A673 (cell line): ENCODE data around the gene MAP4. TPM values are rescaled to one million over a fixed set of nuclear protein-coding genes. Genes with fewer than 3 reads are reported as not detected.

Experiments used
- BruUV-seq: library from RNA; stranded (reverse); fragments of 400-500 nt; replicated peaks from 2 replicates; lab custom pipeline; 2021; lab: Mats Ljungman, UMichigan
- CTCF ChIA-PET: fragments of 300-600 bp; sonication (Branson Sonifier 250); formaldehyde crosslinking; loops from one replicate; lab custom pipeline; 2022; ENCODE audit warnings: antibody characterized with exemption; lab: Charles Lee
- POLR2A ChIA-PET: fragments of 300-600 bp; sonication (Branson Sonifier 250); formaldehyde crosslinking; loops from one replicate; lab custom pipeline; 2022; ENCODE audit warnings: antibody characterized with exemption; ENCODE audit not compliant: low non-redundant PET; lab: Charles Lee
- DNase-seq: peaks from one replicate; pipeline ENCODE4 v3.0.0-alpha.2; 2015; ENCODE audit warnings: low spot score
- H3K27ac ChIP-seq: fragments of 200-600 bp; sonication (generic); 2 replicates; pipeline ENCODE4 v1.5.1; 2016; ENCODE audit warnings: mixed run types, low read depth, mild to moderate bottlenecking, mixed read lengths, antibody characterized with exemption, low read length; ENCODE audit not compliant: poor library complexity, severe bottlenecking
- H3K27me3 ChIP-seq: fragments of 200-600 bp; sonication (generic); replicated peaks from 2 replicates; pipeline ENCODE4 v1.6.1; 2017; ENCODE audit warnings: mixed run types, low read depth, mild to moderate bottlenecking, mixed read lengths, antibody characterized with exemption, low read length; ENCODE audit not compliant: insufficient read depth, poor library complexity
- H3K36me3 ChIP-seq: fragments of 200-600 bp; sonication (generic); 2 replicates; pipeline ENCODE4 v1.6.1; 2016; ENCODE audit warnings: mixed run types, mild to moderate bottlenecking, mixed read lengths, antibody characterized with exemption, low read length; ENCODE audit not compliant: insufficient read depth, poor library complexity, severe bottlenecking
- H3K4me1 ChIP-seq: fragments of 200-600 bp; sonication (generic); 2 replicates; pipeline ENCODE4 v1.6.1; 2017; ENCODE audit warnings: mixed run types, mild to moderate bottlenecking, mixed read lengths, antibody characterized with exemption, low read length; ENCODE audit not compliant: insufficient read depth, poor library complexity, severe bottlenecking
- H3K4me3 ChIP-seq: fragments of 200-600 bp; sonication (generic); 2 replicates; pipeline ENCODE4 v1.5.1; 2016; ENCODE audit warnings: low read depth, mixed run types, mild to moderate bottlenecking, mixed read lengths, low read length; ENCODE audit not compliant: poor library complexity, severe bottlenecking
- H3K9me3 ChIP-seq: fragments of 200-600 bp; sonication (generic); 2 replicates; pipeline ENCODE4 v1.6.1; 2016; ENCODE audit warnings: mixed run types, low read depth, mild to moderate bottlenecking, mixed read lengths, antibody characterized with exemption, low read length; ENCODE audit not compliant: poor library complexity, severe bottlenecking
- EZH2 ChIP-seq: fragments of 200-600 bp; sonication (generic); IDR thresholded peaks from 2 replicates; pipeline ENCODE4 v1.6.1; 2017; ENCODE audit warnings: borderline replicate concordance, low read depth, mild to moderate bottlenecking, mixed read lengths, antibody characterized with exemption, low read length; ENCODE audit not compliant: poor library complexity, severe bottlenecking
- intact Hi-C: fragments of 100-400 bp; cut with micrococcal nuclease; formaldehyde crosslinking; loops from one replicate; pipeline ENCODE4 v1.10.0; 2022; ENCODE audit not compliant: unreplicated experiment
- total RNA-seq: library from RNA; stranded (reverse); gene quantifications from 2 replicates; pipeline ENCODE4 v1.2.3, GENCODE V29; 2021
- TF ChIP-seq, protein P1 (sequence below): fragments of 300-800, 200-600 bp; sonication (generic); conservative IDR thresholded peaks from 2 replicates; pipeline ENCODE4 v1.5.1; 2017; ENCODE audit warnings: low read depth, mild to moderate bottlenecking, antibody characterized with exemption, low read length, moderate library complexity, mixed read lengths

MAP4 gene
- total RNA-seq, 1 experiment from 2014 or later = 105 TPM

DNA sequence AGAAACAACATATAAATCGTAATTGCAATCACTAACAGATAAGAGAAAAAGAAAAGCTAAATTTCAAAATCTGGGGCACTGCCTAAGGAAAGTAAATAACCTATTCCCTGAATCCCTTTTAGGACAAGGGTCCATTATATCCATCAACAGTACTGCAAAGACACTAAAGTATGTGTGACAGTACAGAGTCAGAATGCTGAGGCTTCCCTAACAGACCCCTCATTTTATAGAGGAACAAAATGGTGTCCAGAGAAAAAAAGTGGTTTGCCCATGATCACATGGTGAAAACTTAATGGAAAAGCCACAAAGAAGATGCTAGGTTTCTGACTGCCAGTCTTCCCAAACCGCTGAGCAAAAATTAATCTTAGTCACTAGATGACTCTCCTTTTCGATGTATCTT, 119.5 kb downstream of the MAP4 start:
- Histone ChIP-seq H3K9me3 (no peaks in the 10 kb centered on the region), H3K27me3 (no peaks in the 10 kb centered on the region), H3K4me1 (peaks cover 5% of the 10 kb centered on the region), H3K27ac (no peak overlapping the region), H3K4me3 (no peak overlapping the region), H3K36me3 (no peaks in the 10 kb centered on the region)
- POLR2A ChIA-PET = no interaction called here
- intact Hi-C loops = no loop called here
- no peak for DNase-seq
- TF ChIP-seq EZH2 = no peak
- TF ChIP-seq, protein P1, sequence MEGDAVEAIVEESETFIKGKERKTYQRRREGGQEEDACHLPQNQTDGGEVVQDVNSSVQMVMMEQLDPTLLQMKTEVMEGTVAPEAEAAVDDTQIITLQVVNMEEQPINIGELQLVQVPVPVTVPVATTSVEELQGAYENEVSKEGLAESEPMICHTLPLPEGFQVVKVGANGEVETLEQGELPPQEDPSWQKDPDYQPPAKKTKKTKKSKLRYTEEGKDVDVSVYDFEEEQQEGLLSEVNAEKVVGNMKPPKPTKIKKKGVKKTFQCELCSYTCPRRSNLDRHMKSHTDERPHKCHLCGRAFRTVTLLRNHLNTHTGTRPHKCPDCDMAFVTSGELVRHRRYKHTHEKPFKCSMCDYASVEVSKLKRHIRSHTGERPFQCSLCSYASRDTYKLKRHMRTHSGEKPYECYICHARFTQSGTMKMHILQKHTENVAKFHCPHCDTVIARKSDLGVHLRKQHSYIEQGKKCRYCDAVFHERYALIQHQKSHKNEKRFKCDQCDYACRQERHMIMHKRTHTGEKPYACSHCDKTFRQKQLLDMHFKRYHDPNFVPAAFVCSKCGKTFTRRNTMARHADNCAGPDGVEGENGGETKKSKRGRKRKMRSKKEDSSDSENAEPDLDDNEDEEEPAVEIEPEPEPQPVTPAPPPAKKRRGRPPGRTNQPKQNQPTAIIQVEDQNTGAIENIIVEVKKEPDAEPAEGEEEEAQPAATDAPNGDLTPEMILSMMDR = no peak
- CTCF ChIA-PET = no interaction called here
- BruUV-seq = no TSS peak

DNA sequence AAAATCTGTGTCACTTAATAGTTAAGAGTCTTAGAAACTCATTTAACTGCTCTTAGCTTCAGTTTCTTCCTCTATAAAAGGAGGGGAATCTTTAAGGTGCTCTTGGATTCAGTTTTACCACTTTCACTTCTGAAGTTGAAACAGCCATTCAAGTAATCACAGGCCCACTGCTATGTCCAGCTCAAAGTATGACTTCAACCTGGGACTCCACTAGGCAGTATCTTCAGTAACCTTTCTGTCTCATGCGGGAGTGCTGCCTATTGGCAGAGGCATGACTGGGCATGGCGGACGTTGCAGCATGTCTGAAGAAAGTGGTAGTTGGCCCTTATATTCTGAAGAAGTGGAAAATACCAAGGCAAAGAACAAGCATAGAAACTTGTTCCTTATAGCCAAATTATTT, 121.0 kb downstream of the MAP4 start:
- DNase-seq = no peak
- Histone ChIP-seq H3K4me3 (no peak overlapping the region), H3K9me3 (no peaks in the 10 kb centered on the region), H3K36me3 (no peaks in the 10 kb centered on the region), H3K27ac (no peak overlapping the region), H3K27me3 (no peaks in the 10 kb centered on the region), H3K4me1 (peaks cover 15% of the 10 kb centered on the region)
- CTCF ChIA-PET = no interaction called here
- POLR2A ChIA-PET = no interaction called here
- intact Hi-C loops = no loop called here
- no TSS peak for BruUV-seq
- TF ChIP-seq, protein P1 = no peak
- TF ChIP-seq EZH2 = no peak

DNA sequence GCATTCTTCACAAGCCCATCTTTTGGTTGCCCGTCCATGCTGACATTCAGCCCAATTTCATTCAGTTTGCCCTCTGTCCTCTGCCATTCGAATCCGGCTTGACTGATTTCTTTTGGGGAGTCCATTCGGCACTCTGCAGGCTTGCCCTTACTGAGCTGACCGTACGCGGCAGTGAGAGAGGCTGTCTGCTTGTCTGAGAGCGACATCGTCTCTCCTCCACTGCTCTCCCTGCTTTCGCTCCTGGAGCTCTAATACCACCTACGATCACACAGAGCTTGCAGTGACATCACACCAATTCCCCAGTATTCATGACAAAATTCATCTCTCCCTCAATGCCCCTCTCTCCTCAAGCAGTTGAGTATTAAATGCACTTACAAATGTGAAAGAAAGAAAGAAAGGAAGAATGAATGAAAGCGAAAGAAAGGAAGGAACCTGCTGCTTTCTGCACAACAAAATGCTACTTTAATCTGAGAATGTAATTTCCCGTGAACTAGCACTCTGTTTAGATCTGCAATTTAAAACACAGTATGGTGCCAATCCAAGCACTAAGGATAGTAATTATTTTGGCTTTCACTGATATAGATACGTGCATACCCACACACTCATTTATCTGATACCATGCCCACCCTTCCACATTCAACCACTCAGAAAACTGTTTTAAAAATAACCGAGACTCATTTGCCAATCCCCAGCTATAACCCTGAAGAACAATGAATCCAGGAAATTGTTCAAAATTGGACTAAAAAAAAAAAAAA, 123.8 kb downstream of the MAP4 start:
- H3K4me3 ChIP-seq = peak overlapping the region; percentile 31

More for the DNA sequence above, 123.8 kb downstream of the MAP4 start:
- ChIA-PET POLR2A (no interaction called here), CTCF (interaction anchor here (1.3 kb wide), 1 partner anchor 259 kb away, joined by 3 read pairs; no protein-coding TSS in a partner anchor)
- TF ChIP-seq, protein P1 = no peak
- no peak for TF ChIP-seq EZH2
- Histone ChIP-seq H3K36me3 (no peaks in the 10 kb centered on the region), H3K4me1 (peaks cover 21% of the 10 kb centered on the region), H3K27me3 (no peaks in the 10 kb centered on the region), H3K9me3 (no peaks in the 10 kb centered on the region), H3K27ac (peak overlapping the region; percentile 42)
- intact Hi-C loops = no loop called here
- no TSS peak for BruUV-seq
- peak; percentile 48 for DNase-seq
